Measurements from ENCODE around the gene TPRG1.

DNA sequence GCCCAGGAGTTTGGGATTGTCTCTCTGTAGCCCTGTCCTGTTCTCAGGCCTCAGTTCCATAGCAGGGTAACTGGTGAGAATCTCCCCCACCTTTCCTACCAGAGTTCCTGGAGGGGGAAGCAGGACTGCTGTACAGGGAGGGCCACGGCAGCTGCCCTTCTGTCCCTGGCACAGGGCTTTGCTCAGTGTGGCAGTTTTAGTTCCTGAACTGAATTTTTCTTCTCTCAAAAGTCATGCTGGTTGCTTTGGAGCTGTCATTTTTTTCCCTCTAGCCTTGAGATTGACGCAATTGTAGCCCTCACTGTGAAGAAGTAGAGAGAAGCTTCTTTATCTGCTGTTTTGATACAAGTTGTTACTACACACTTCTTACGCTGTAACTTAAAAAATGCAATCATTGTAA lies 55.5 kb downstream of the TPRG1 start:
- no peak for TF ChIP-seq CTCF (conservative IDR thresholded peaks at IDR 0.05 in 1 of 2, IDR thresholded peaks at IDR 0.05 in 1 of 2; ENCODE audit: low read depth in 1 of 2, low read length in 2 of 2)
- no peak for TF ChIP-seq EZH2 (IDR thresholded peaks at IDR 0.05; ENCODE audit: low read length, missing control alignments)

Measured in fibroblast of lung (primary cell).